WTC11 (cell line): Measurements from ENCODE around the gene FGF12. TPM values are rescaled to one million over a fixed set of nuclear protein-coding genes. Genes with fewer than 3 reads are reported as not detected.

Source experiments
- ATAC-seq: fragments of 200-7000 bp; cut with Tn5 transposase; 2 replicates; pipeline ENCODE4 v1.10.0; 2021; ENCODE audit warnings: mild to moderate bottlenecking, moderate library complexity
- CTCF ChIA-PET: fragments of 300-600 bp; sonication (Branson Sonifier 250); formaldehyde crosslinking; loops from one replicate; lab custom pipeline; 2021; ENCODE audit warnings: antibody characterized with exemption; lab: Charles Lee
- POLR2A ChIA-PET: fragments of 350-600 bp; sonication (Branson Sonifier 250); formaldehyde crosslinking; loops from one replicate; lab custom pipeline; 2021; ENCODE audit warnings: antibody characterized with exemption; lab: Charles Lee
- DNase-seq: peaks from one replicate; pipeline ENCODE4 v3.0.0; 2021; ENCODE audit warnings: low spot score
- H3K27ac Mint-ChIP-seq: 2 replicates; pipeline ENCODE4 v1.8.0; 2021; ENCODE audit warnings: mixed read lengths
- H3K27me3 Mint-ChIP-seq: 2 replicates; pipeline ENCODE4 v1.8.0; 2021; ENCODE audit warnings: low read depth, mild to moderate bottlenecking, moderate library complexity, mixed read lengths
- H3K36me3 Mint-ChIP-seq: 2 replicates; pipeline ENCODE4 v1.8.0; 2021; ENCODE audit warnings: mixed read lengths
- H3K4me1 Mint-ChIP-seq: 2 replicates; pipeline ENCODE4 v1.8.0; 2022; ENCODE audit warnings: mixed read lengths
- H3K4me3 Mint-ChIP-seq: 2 replicates; pipeline ENCODE4 v1.8.0; 2021; ENCODE audit warnings: mild to moderate bottlenecking, moderate library complexity, mixed read lengths
- H3K9me3 Mint-ChIP-seq: 2 replicates; pipeline ENCODE4 v1.8.0; 2021; ENCODE audit warnings: mixed read lengths
- CREB1 ChIP-seq: sonication (generic); formaldehyde crosslinking; IDR thresholded peaks from 2 replicates; pipeline ENCODE4 v1.8.0; 2023; ENCODE audit warnings: mild to moderate bottlenecking, missing genetic modification reagents
- ERG ChIP-seq: fragments of 250-450 bp; sonication (Bioruptor Pico); IDR thresholded peaks from 2 replicates; pipeline ENCODE4 v1.8.0; 2021; ENCODE audit warnings: mild to moderate bottlenecking
- FOXK1 ChIP-seq: sonication (generic); formaldehyde crosslinking; IDR thresholded peaks from 2 replicates; pipeline ENCODE4 v1.8.0; 2022; ENCODE audit warnings: mild to moderate bottlenecking, moderate library complexity, missing genetic modification reagents
- MYBL2 ChIP-seq: sonication (generic); formaldehyde crosslinking; IDR thresholded peaks from 2 replicates; pipeline ENCODE4 v1.8.1; 2023; ENCODE audit warnings: mild to moderate bottlenecking, moderate library complexity, missing genetic modification reagents
- NFYB ChIP-seq: sonication (generic); formaldehyde crosslinking; conservative IDR thresholded peaks from 2 replicates; pipeline ENCODE4 v1.8.0; 2022; ENCODE audit warnings: low read depth, missing genetic modification reagents
- PRDM15 ChIP-seq: sonication (generic); formaldehyde crosslinking; IDR thresholded peaks from 2 replicates; pipeline ENCODE4 v1.8.0; 2022; ENCODE audit warnings: missing genetic modification reagents
- RELA ChIP-seq: sonication (generic); formaldehyde crosslinking; IDR thresholded peaks from 2 replicates; pipeline ENCODE4 v1.8.1; 2022; ENCODE audit warnings: missing genetic modification reagents, mild to moderate bottlenecking, borderline replicate concordance
- SMAD3 ChIP-seq: sonication (generic); formaldehyde crosslinking; IDR thresholded peaks from 2 replicates; pipeline ENCODE4 v1.8.0; 2022; ENCODE audit warnings: missing genetic modification reagents, mild to moderate bottlenecking, borderline replicate concordance
- SP1 ChIP-seq: sonication (generic); formaldehyde crosslinking; conservative IDR thresholded peaks from 2 replicates; pipeline ENCODE4 v1.8.1; 2022; ENCODE audit warnings: missing genetic modification reagents
- USF2 ChIP-seq: sonication (generic); formaldehyde crosslinking; IDR thresholded peaks from 2 replicates; pipeline ENCODE4 v1.8.1; 2023; ENCODE audit warnings: mild to moderate bottlenecking, missing genetic modification reagents, moderate library complexity
- ZNF121 ChIP-seq: sonication (generic); formaldehyde crosslinking; IDR thresholded peaks from 2 replicates; pipeline ENCODE4 v1.8.0; 2023; ENCODE audit warnings: missing genetic modification reagents
- ZNF281 ChIP-seq: sonication (generic); formaldehyde crosslinking; IDR thresholded peaks from 2 replicates; pipeline ENCODE4 v1.8.0; 2023; ENCODE audit warnings: mild to moderate bottlenecking, missing genetic modification reagents
- ZNF671 ChIP-seq: fragments of 250-450 bp; sonication (Bioruptor Pico); IDR thresholded peaks from 2 replicates; pipeline ENCODE4 v1.8.0; 2021; ENCODE audit warnings: mild to moderate bottlenecking
- total RNA-seq: library from RNA; stranded (reverse); gene quantifications from 3 replicates; pipeline ENCODE4 v1.2.3, GENCODE V29; 2021
- TF ChIP-seq, protein P1 (sequence below): sonication (generic); formaldehyde crosslinking; IDR thresholded peaks from 2 replicates; pipeline ENCODE4 v1.8.1; 2022; ENCODE audit warnings: missing genetic modification reagents, borderline replicate concordance
- TF ChIP-seq, protein P2 (sequence below): sonication (generic); formaldehyde crosslinking; IDR thresholded peaks from 2 replicates; pipeline ENCODE4 v1.8.0; 2022; ENCODE audit warnings: mild to moderate bottlenecking, missing genetic modification reagents

Gene FGF12
- total RNA-seq, 1 experiment from 2014 or later: 13.5 TPM

- Mint-ChIP-seq H3K36me3 (no peaks in the 10 kb centered on the region), H3K27me3 (no peaks in the 10 kb centered on the region; the same call in 1 of the 2 replicates), H3K27ac (no peak overlapping the region), H3K4me3 (peak overlapping the region; percentile 49), H3K4me1 (no peaks in the 10 kb centered on the region), H3K9me3 (peaks cover 16% of the 10 kb centered on the region)
- TF ChIP-seq MYBL2 (CRISPR knock-in tag) (no peak), FOXK1 (CRISPR knock-in tag) (no peak), SP1 (CRISPR knock-in tag) (no peak), PRDM15 (CRISPR knock-in tag) (no peak), SMAD3 (CRISPR knock-in tag) (no peak), ERG (CRISPR knock-in tag) (no peak), ZNF281 (no peak), ZNF121 (CRISPR knock-in tag) (no peak), ZNF671 (CRISPR knock-in tag) (no peak), RELA (CRISPR knock-in tag) (no peak), CREB1 (CRISPR knock-in tag) (no peak), NFYB (CRISPR knock-in tag) (no peak), USF2 (no peak)
- TF ChIP-seq, protein P1, sequence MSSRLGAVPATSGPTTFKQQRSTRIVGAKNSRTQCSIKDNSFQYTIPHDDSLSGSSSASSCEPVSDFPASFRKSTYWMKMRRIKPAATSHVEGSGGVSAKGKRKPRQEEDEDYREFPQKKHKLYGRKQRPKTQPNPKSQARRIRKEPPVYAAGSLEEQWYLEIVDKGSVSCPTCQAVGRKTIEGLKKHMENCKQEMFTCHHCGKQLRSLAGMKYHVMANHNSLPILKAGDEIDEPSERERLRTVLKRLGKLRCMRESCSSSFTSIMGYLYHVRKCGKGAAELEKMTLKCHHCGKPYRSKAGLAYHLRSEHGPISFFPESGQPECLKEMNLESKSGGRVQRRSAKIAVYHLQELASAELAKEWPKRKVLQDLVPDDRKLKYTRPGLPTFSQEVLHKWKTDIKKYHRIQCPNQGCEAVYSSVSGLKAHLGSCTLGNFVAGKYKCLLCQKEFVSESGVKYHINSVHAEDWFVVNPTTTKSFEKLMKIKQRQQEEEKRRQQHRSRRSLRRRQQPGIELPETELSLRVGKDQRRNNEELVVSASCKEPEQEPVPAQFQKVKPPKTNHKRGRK: no peak
- TF ChIP-seq, protein P2, sequence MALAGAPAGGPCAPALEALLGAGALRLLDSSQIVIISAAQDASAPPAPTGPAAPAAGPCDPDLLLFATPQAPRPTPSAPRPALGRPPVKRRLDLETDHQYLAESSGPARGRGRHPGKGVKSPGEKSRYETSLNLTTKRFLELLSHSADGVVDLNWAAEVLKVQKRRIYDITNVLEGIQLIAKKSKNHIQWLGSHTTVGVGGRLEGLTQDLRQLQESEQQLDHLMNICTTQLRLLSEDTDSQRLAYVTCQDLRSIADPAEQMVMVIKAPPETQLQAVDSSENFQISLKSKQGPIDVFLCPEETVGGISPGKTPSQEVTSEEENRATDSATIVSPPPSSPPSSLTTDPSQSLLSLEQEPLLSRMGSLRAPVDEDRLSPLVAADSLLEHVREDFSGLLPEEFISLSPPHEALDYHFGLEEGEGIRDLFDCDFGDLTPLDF (CRISPR knock-in tag): no peak
- DNase-seq (no peak), ATAC-seq (no peak; the same call in 1 of the 2 replicates)
- ChIA-PET CTCF (interaction anchor here (0.5 to 1.1 kb wide), 2 partner anchors 201 to 355 kb away, joined by 3 to 4 read pairs; no protein-coding TSS in a partner anchor), POLR2A (no interaction called here)
Measured at GRCh38 chr3:192570821-192571791, 156.2 kb downstream of the FGF12 start.
